ENCODE results near the gene FCN2.

DNA sequence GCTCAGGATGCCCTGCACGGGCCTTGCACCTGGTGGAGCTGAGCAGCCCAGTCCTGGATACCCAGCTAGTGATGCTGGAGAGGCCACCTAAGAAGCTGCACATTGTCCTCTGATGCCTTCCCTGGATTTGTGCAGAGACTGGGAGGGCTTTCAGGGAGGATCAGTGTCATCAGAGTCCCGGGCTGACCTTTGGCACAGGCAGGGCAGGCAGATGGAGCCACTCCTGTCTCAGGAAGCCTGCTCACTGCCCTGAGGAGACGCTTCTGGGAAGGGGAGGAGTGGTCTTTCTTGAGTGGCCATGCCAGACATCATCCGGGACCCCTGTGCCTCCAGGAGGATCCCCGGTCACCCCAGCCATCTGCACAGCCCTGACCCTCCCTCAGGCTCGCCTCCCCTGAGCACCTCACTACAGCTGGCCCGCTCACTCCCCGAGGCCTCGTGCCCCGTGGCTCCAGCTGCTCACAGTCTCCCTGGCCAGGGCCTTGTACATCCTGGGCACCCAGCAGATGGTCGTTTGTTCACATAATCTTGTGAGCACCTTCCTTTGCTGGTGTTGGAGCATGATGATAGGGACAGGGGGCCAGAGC, 47.2 kb upstream of the FCN2 start:
- TF ChIP-seq, protein P1, sequence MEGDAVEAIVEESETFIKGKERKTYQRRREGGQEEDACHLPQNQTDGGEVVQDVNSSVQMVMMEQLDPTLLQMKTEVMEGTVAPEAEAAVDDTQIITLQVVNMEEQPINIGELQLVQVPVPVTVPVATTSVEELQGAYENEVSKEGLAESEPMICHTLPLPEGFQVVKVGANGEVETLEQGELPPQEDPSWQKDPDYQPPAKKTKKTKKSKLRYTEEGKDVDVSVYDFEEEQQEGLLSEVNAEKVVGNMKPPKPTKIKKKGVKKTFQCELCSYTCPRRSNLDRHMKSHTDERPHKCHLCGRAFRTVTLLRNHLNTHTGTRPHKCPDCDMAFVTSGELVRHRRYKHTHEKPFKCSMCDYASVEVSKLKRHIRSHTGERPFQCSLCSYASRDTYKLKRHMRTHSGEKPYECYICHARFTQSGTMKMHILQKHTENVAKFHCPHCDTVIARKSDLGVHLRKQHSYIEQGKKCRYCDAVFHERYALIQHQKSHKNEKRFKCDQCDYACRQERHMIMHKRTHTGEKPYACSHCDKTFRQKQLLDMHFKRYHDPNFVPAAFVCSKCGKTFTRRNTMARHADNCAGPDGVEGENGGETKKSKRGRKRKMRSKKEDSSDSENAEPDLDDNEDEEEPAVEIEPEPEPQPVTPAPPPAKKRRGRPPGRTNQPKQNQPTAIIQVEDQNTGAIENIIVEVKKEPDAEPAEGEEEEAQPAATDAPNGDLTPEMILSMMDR (IDR thresholded peaks at IDR 0.05; ENCODE audit: low read length), result no peak
- no peak for TF ChIP-seq EZH2 (optimal IDR thresholded peaks at IDR 0.05; ENCODE audit: low read depth, low read length)

All from MM.1S (cell line).